PFSK-1 (cell line): ENCODE results near the gene ACIN1.

Experiments
- FOXP2 ChIP-seq: optimal IDR thresholded peaks from 2 replicates; pipeline ENCODE3; 2011; ENCODE audit warnings: borderline replicate concordance, control low read depth, inconsistent platforms; ENCODE audit not compliant: insufficient read depth; ENCODE audit errors: extremely low read length, extremely low read depth
- POLR2AphosphoS5 ChIP-seq: IDR thresholded peaks from 2 replicates; pipeline ENCODE4 v1.6.1; 2012; ENCODE audit warnings: low read depth, mild to moderate bottlenecking, control low read depth, low read length, moderate library complexity
- SIN3A ChIP-seq: IDR thresholded peaks from 2 replicates; pipeline ENCODE4 v1.6.1; 2012; ENCODE audit warnings: mild to moderate bottlenecking, low read length, moderate library complexity, borderline replicate concordance; ENCODE audit not compliant: insufficient read depth
- TAF1 ChIP-seq: IDR thresholded peaks from 2 replicates; pipeline ENCODE4 v1.6.1; 2012; ENCODE audit warnings: low read length, control low read depth, borderline replicate concordance; ENCODE audit not compliant: insufficient read depth
- TF ChIP-seq, protein P1 (sequence below), 2 experiments: IDR thresholded peaks; 2 replicates each; pipeline versions ENCODE4 v1.6.1 to v1.8.0; 2011 to 2012; ENCODE audit warnings: low read depth in 2 of 2, low read length in 2 of 2, control low read depth in 1 of 2, inconsistent platforms in 1 of 2, mild to moderate bottlenecking in 1 of 2, moderate library complexity in 1 of 2; ENCODE audit not compliant: insufficient read depth in 1 of 2

Gene ACIN1

DNA sequence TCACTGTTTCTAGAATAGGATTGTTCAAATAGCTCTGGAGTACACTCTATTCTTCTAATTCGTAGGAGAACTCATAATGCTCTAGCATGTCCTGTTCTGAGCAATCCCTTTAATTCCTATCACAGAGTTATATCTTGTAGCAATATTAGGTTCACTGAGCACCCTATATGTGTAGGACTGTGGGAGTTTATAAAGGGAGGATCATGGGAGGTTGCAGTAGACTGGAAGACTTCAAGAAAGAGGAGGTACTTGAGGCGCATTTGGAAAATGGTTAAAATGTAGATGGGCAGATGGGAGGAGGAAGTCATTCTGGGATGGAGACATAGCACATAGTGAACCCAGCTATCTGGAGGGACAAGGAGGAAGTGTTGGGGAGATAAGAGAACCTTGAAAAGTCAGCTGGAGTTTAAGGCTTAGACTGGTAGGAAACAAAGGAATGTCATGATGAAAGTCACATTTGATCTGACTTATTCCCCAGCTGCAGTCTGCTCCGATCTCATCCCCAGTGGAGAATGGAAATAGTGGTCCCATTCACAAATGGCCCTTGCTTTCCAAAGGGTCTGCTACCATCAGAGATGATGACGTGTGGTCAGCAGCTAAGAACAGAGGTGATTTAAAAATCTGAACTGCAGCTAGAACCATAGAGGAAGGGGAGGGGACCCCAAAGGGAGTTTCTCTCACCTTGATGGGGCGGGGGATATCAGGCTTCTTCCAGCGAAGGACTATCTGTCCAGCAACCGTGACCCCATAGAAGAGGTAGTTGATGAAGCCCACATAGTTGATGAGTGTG is 34.2 kb upstream of the ACIN1 start:
- TF ChIP-seq TAF1 (no peak), POLR2AphosphoS5 (no peak), FOXP2 (no peak), SIN3A (no peak)
- TF ChIP-seq, protein P1, sequence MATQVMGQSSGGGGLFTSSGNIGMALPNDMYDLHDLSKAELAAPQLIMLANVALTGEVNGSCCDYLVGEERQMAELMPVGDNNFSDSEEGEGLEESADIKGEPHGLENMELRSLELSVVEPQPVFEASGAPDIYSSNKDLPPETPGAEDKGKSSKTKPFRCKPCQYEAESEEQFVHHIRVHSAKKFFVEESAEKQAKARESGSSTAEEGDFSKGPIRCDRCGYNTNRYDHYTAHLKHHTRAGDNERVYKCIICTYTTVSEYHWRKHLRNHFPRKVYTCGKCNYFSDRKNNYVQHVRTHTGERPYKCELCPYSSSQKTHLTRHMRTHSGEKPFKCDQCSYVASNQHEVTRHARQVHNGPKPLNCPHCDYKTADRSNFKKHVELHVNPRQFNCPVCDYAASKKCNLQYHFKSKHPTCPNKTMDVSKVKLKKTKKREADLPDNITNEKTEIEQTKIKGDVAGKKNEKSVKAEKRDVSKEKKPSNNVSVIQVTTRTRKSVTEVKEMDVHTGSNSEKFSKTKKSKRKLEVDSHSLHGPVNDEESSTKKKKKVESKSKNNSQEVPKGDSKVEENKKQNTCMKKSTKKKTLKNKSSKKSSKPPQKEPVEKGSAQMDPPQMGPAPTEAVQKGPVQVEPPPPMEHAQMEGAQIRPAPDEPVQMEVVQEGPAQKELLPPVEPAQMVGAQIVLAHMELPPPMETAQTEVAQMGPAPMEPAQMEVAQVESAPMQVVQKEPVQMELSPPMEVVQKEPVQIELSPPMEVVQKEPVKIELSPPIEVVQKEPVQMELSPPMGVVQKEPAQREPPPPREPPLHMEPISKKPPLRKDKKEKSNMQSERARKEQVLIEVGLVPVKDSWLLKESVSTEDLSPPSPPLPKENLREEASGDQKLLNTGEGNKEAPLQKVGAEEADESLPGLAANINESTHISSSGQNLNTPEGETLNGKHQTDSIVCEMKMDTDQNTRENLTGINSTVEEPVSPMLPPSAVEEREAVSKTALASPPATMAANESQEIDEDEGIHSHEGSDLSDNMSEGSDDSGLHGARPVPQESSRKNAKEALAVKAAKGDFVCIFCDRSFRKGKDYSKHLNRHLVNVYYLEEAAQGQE (IDR thresholded peaks at IDR 0.05; ENCODE audit: insufficient read depth in 1 of 2, low read depth in 2 of 2, low read length in 2 of 2), result no peak

- TF ChIP-seq POLR2AphosphoS5 (no peak), FOXP2 (no peak), TAF1 (no peak), SIN3A (no peak)
- TF ChIP-seq, protein P1 (IDR thresholded peaks at IDR 0.05; ENCODE audit: insufficient read depth in 1 of 2, low read depth in 2 of 2, low read length in 2 of 2), result no peak
These were observed 32.9 kb upstream of the ACIN1 start for GRCh38 chr14:23127861-23128260.

DNA sequence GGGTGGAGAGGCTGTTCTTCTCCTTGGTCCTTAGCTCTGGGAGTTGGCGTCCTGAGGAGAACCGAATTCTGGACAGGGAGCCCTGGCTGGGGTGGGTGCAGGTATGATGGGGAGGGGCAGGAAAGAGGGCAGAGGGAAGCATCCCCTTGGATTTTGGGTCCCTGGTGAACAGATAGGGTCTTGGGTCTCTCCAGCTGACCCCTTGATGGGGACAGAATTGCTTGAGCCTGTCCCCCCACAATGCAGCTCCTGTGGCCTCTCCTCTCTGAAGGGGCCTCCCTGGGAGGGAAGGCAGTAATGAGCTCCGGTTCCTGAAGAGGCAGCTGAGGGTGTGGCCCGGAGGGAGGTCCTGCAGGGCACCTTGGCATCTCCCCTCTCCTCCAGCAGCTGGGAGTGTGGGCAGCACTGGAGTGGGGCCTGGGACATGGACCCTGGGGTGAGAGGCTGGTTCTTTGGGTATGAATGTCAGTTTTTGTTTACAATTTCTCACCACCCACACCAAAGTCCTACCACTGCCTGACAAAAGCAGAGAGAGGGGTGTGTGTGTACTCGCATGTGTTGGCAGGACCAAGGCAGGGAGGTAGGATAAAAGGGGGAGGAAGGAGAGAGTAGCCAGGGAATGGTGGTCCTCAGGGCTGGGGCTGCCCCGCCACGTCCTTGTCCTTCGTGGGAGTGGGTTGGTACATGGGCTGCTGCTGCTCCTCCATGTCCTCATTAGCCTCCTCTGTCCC is 31.8 kb upstream of the ACIN1 start:
- TF ChIP-seq FOXP2 (no peak), TAF1 (no peak), POLR2AphosphoS5 (no peak), SIN3A (no peak)
- TF ChIP-seq, protein P1 (IDR thresholded peaks at IDR 0.05; ENCODE audit: insufficient read depth in 1 of 2, low read depth in 2 of 2, low read length in 2 of 2), result no peak

- TF ChIP-seq, protein P1 (IDR thresholded peaks at IDR 0.05; ENCODE audit: insufficient read depth in 1 of 2, low read depth in 2 of 2, low read length in 2 of 2), result no peak
- no peak for TF ChIP-seq POLR2AphosphoS5
- TF ChIP-seq FOXP2, result no peak
- TF ChIP-seq SIN3A, result no peak
- TF ChIP-seq TAF1, result no peak
These were observed 31.1 kb upstream of the ACIN1 start for GRCh38 chr14:23125933-23126524.
